IPS DF 19.7 (cell line): ENCODE measurements around the gene LRCH1.

Source experiments
- DNase-seq: peaks from one replicate; pipeline ENCODE4 v3.0.0-alpha.2; 2013; ENCODE audit warnings: low read depth, low spot score

LRCH1 gene

GRCh38 chr13:46664195-46664594 is 111.2 kb downstream of the LRCH1 start:
- DNase-seq, result no peak

- DNase-seq, result no peak
Observed at GRCh38 chr13:46665248-46665632, 112.3 kb downstream of the LRCH1 start.

GRCh38 chr13:46665633-46666482 is 112.9 kb downstream of the LRCH1 start:
- DNase-seq, result no peak

GRCh38 chr13:46666727-46667456 is 113.9 kb downstream of the LRCH1 start:
- peak; percentile 50 for DNase-seq

- DNase-seq, result no peak
Observed at GRCh38 chr13:46667687-46668281, 114.8 kb downstream of the LRCH1 start.

GRCh38 chr13:46668302-46668720 is 115.3 kb downstream of the LRCH1 start:
- DNase-seq, result no peak

GRCh38 chr13:46668931-46669525 is 116.1 kb downstream of the LRCH1 start:
- DNase-seq, result no peak

GRCh38 chr13:46672338-46673090 is 119.5 kb downstream of the LRCH1 start:
- no peak for DNase-seq

GRCh38 chr13:46675016-46675415 is 122.0 kb downstream of the LRCH1 start:
- no peak for DNase-seq

- DNase-seq, result no peak
Observed at GRCh38 chr13:46676378-46676725, 123.4 kb downstream of the LRCH1 start.

GRCh38 chr13:46679369-46680120 is 126.6 kb downstream of the LRCH1 start:
- no peak for DNase-seq

- DNase-seq, result no peak
Observed at GRCh38 chr13:46682015-46682414, 129.0 kb downstream of the LRCH1 start.

GRCh38 chr13:46682707-46683106 is 129.7 kb downstream of the LRCH1 start:
- DNase-seq, result no peak

- no peak for DNase-seq
Observed at GRCh38 chr13:46683676-46684260, 130.8 kb downstream of the LRCH1 start.

- DNase-seq, result peak; percentile 69
Observed at GRCh38 chr13:46684287-46685001, 131.5 kb downstream of the LRCH1 start.

GRCh38 chr13:46685006-46685730 is 132.2 kb downstream of the LRCH1 start:
- no peak for DNase-seq

- DNase-seq, result no peak
Observed at GRCh38 chr13:46686171-46686570, 133.2 kb downstream of the LRCH1 start.

GRCh38 chr13:46687810-46688209 is 134.8 kb downstream of the LRCH1 start:
- peak; percentile 63 for DNase-seq

GRCh38 chr13:46688306-46688705 is 135.3 kb downstream of the LRCH1 start:
- DNase-seq, result no peak
